Myocyte (in vitro differentiated cells): Measurements from ENCODE around the gene ZSCAN5C. TPM values are rescaled to one million over a fixed set of nuclear protein-coding genes. Genes with fewer than 3 reads are reported as not detected.

ENCODE experiments used
- total RNA-seq: library from RNA; depleted of rRNA; stranded (reverse); fragments of >200 nt; gene quantifications from 2 replicates; pipeline ENCODE4 v1.2.3, GENCODE V29; 2014

The ZSCAN5C gene
- total RNA-seq, 1 donor from 2014 or later: not detected

Other genes starting within 250 kb of the ZSCAN5C start
- not detected in 2 replicates for gene NLRP5, start 215.5 kb upstream of the ZSCAN5C start, total RNA-seq
- 22.5 and 23.3 TPM in 2 replicates for gene ZNF787, start 81.0 kb upstream of the ZSCAN5C start, total RNA-seq
- gene ZNF444, start 61.0 kb upstream of the ZSCAN5C start, total RNA-seq: 34.8 and 38.0 TPM in 2 replicates
- gene GALP, start 26.3 kb upstream of the ZSCAN5C start, total RNA-seq: not detected in 2 replicates
- not detected in 2 replicates for gene ZSCAN5B, start 4.5 kb upstream of the ZSCAN5C start, total RNA-seq
- gene EDDM13, start 70.5 kb downstream of the ZSCAN5C start, total RNA-seq: not detected in 2 replicates
- gene ZSCAN5A, start 112.6 kb downstream of the ZSCAN5C start, total RNA-seq: 4.8 and 33.1 TPM in 2 replicates
- 2.8 and 3.0 TPM in 2 replicates for gene ZNF582, start 191.3 kb downstream of the ZSCAN5C start, total RNA-seq
- gene ZNF583, start 202.1 kb downstream of the ZSCAN5C start, total RNA-seq: 12.6 and 14.6 TPM in 2 replicates